ENCODE results near the gene TADA2B. TPM values are rescaled to one million over a fixed set of nuclear protein-coding genes. Genes with fewer than 3 reads are reported as not detected.
"Not testable (repeated sequence)": the region's sequence is repeated elsewhere in the genome, so short reads cannot be mapped to it uniquely, and the experiment has no call there.

Gene TADA2B
- total and polyA plus RNA-seq, 9 of the 15 experiments (the other 6 are each of a cell fraction or from before 2014, with no cell fraction given), result 0.55 to 12.2 (median 7.5) TPM

- TF ChIP-seq THAP12 (CRISPR knock-in tag; IDR thresholded peaks at IDR 0.05), result no peak
- TF ChIP-seq, protein P1, sequence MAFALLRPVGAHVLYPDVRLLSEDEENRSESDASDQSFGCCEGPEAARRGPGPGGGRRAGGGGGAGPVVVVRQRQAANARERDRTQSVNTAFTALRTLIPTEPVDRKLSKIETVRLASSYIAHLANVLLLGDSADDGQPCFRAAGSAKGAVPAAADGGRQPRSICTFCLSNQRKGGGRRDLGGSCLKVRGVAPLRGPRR (CRISPR knock-in tag; IDR thresholded peaks at IDR 0.05), result no peak
Measured at GRCh38 chr4:7078025-7078424, 34.9 kb downstream of the TADA2B start (continued).

GRCh38 chr4:7079483-7079882 is 36.3 kb downstream of the TADA2B start:
- H2AFZ ChIP-seq (ENCODE audit: low read depth, low read length); H3K9me1 ChIP-seq (ENCODE audit: control insufficient read depth, insufficient read depth, low read length); H3K27ac ChIP-seq (ENCODE audit: extremely low read depth, low read depth, low read length); H3K9me3 ChIP-seq (replicated peaks; ENCODE audit: control insufficient read depth, insufficient read depth, low read depth, low read length); FAIRE-seq; H4K20me1 ChIP-seq (replicated peaks; ENCODE audit: control insufficient read depth, insufficient read depth, low read length); H3K4me3 ChIP-seq; intact Hi-C loops (cut with micrococcal nuclease); H3K27me3 ChIP-seq (ENCODE audit: control insufficient read depth in 2 of 2, insufficient read depth in 2 of 2, low read length in 2 of 2); BruUV-seq (replicated peaks); ATAC-seq; H3K79me2 ChIP-seq (ENCODE audit: control insufficient read depth, insufficient read depth, low read length); DNase-seq (ENCODE audit: extremely low read depth in 1 of 4, low spot score in 3 of 4); CTCF ChIA-PET (ENCODE audit: low intra/inter-chr PET ratio); H3K9ac ChIP-seq (ENCODE audit: insufficient read depth in 1 of 2, low read depth in 2 of 2, low read length in 2 of 2); H3K36me3 ChIP-seq (ENCODE audit: control insufficient read depth, insufficient read depth, low read length); H3K4me2 ChIP-seq (ENCODE audit: insufficient read depth, low read length); in situ Hi-C loops (cut with MboI): not testable (repeated sequence)
- TF ChIP-seq ZNF146 (CRISPR knock-in tag; IDR thresholded peaks at IDR 0.05; ENCODE audit: unreplicated experiment), result peak; percentile 68
- H3K4me1 ChIP-seq (replicated peaks in 1 of 2; ENCODE audit: control insufficient read depth in 2 of 2, insufficient read depth in 2 of 2, low read length in 2 of 2), result peaks cover 11 to 31% of the 10 kb centered on the region in 2 experiments; a peak in 4 of 5 replicates
- POLR2A ChIA-PET, result interaction anchor here (0.9 kb wide), 1 partner anchor 9 kb away, joined by 4 read pairs; no protein-coding TSS in a partner anchor

Data from K562 (cell line).